ENCODE results near the gene RALGPS1.

Gene RALGPS1

GRCh38 chr9:127104581-127105311 is 190.2 kb downstream of the RALGPS1 start:
- DNase-seq (ENCODE audit: extremely low read depth, low read depth): no peak
- no peak overlapping the region for H3K4me3 ChIP-seq (replicated peaks; ENCODE audit: low read depth, low read length)
- TF ChIP-seq CTCF (IDR thresholded peaks at IDR 0.05; ENCODE audit: low read depth, low read length, missing control alignments): no peak

- no peak for TF ChIP-seq CTCF (IDR thresholded peaks at IDR 0.05; ENCODE audit: low read depth, low read length, missing control alignments)
- DNase-seq (ENCODE audit: extremely low read depth, low read depth): no peak
- H3K4me3 ChIP-seq (replicated peaks; ENCODE audit: low read depth, low read length): no peak overlapping the region
Observed at GRCh38 chr9:127105805-127106465, 191.4 kb downstream of the RALGPS1 start.

- no peak for TF ChIP-seq CTCF (IDR thresholded peaks at IDR 0.05; ENCODE audit: low read depth, low read length, missing control alignments)
- no peak for DNase-seq (ENCODE audit: extremely low read depth, low read depth)
- H3K4me3 ChIP-seq (replicated peaks; ENCODE audit: low read depth, low read length): no peak overlapping the region
Observed at GRCh38 chr9:127106466-127106855, 191.9 kb downstream of the RALGPS1 start.

GRCh38 chr9:127107171-127107928 is 192.8 kb downstream of the RALGPS1 start:
- no peak for DNase-seq (ENCODE audit: extremely low read depth, low read depth)
- H3K4me3 ChIP-seq (replicated peaks; ENCODE audit: low read depth, low read length): no peak overlapping the region
- TF ChIP-seq CTCF (IDR thresholded peaks at IDR 0.05; ENCODE audit: low read depth, low read length, missing control alignments): no peak

- no peak for DNase-seq (ENCODE audit: extremely low read depth, low read depth)
- H3K4me3 ChIP-seq (replicated peaks; ENCODE audit: low read depth, low read length): no peak overlapping the region
- TF ChIP-seq CTCF (IDR thresholded peaks at IDR 0.05; ENCODE audit: low read depth, low read length, missing control alignments): no peak
Observed at GRCh38 chr9:127107929-127108876, 193.6 kb downstream of the RALGPS1 start.

- no peak for DNase-seq (ENCODE audit: extremely low read depth, low read depth)
- no peak for TF ChIP-seq CTCF (IDR thresholded peaks at IDR 0.05; ENCODE audit: low read depth, low read length, missing control alignments)
- H3K4me3 ChIP-seq (replicated peaks; ENCODE audit: low read depth, low read length): no peak overlapping the region
Observed at GRCh38 chr9:127109212-127109711, 194.7 kb downstream of the RALGPS1 start.
